Astrocyte of the cerebellum (primary cell): ENCODE data around the gene ALDH1L2.
"Not testable (repeated sequence)": the region's sequence is repeated elsewhere in the genome, so short reads cannot be mapped to it uniquely, and the experiment has no call there.

Experiments used
- DNase-seq: peaks from one replicate; pipeline ENCODE4 v3.0.0-alpha.2; 2011; ENCODE audit warnings: low read depth
- H3K4me3 ChIP-seq: 2 replicates; pipeline ENCODE4 v1.5.1; 2011; ENCODE audit warnings: mild to moderate bottlenecking, low read depth, low read length, moderate library complexity
- CTCF ChIP-seq: IDR thresholded peaks from 2 replicates; pipeline ENCODE4 v1.5.1; 2012; ENCODE audit warnings: low read length, low read depth, moderate library complexity, mild to moderate bottlenecking; ENCODE audit errors: missing control alignments
- in situ Hi-C: cut with HindIII; loops from 2 replicates; pipeline ENCODE4 v1.10.0; 2017; ENCODE audit warnings: low sequenced_read_pairs

The ALDH1L2 gene

DNA sequence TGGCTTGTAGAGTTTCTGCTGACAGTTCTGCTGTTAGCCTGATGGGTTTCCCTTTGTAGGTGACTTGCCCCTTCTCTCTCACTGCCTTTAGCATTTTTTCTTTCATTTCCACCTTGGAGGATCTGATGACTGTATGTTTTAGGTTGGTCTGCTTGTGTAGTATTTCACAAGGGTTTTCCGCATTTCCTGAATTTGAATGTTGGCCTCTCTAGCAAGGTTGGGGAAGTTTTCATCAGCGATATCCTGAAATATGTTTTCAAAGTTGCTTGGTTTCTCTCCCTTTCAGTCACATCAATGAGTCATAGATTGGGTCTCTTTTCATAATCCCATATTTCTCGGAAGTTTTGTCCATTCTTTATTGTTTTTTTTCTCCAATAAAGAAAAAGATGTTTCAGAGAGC lies 86.7 kb downstream of the ALDH1L2 start:
- no peak overlapping the region for H3K4me3 ChIP-seq
- DNase-seq, result no peak
- TF ChIP-seq CTCF, result no peak
- in situ Hi-C loops, result no loop called here

GRCh38 chr12:104994336-104994735 lies 89.9 kb downstream of the ALDH1L2 start:
- in situ Hi-C loops, result no loop called here
- H3K4me3 ChIP-seq, result no peak overlapping the region
- no peak for TF ChIP-seq CTCF

DNA sequence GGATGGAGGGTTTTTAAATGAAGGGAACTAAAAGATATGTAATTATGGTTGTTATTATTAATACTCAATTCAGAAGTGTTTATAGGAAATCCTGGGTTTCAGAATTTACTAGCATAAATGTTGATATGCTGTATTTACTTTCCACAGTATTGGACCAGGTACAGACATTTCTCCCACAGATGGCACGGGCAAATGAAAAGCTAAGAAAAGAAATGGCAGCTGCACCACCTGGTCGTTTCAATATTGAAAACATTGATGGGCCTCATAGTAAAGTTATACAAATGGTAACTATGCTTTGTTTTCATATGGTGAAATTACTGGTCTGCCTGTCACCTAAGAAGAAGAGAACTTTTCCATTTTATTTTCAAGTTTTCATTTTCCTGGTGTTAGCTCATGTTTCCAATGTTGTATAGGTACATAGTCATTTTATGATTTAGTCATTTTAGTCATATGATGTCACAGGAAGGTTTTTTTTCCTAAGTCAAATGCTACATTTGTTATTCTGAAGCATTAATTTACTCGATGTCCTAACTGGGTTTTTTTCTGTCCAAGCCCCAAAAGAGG lies 92.6 kb downstream of the ALDH1L2 start:
- H3K4me3 ChIP-seq, result no peak overlapping the region
- no peak for TF ChIP-seq CTCF
- DNase-seq, result no peak
- in situ Hi-C loops, result no loop called here

More at GRCh38 chr12:104994336-104994735, 89.9 kb downstream of the ALDH1L2 start:
- no peak for DNase-seq

- in situ Hi-C loops, result no loop called here
- H3K4me3 ChIP-seq, result no peak overlapping the region
- TF ChIP-seq CTCF, result no peak
Measured at GRCh38 chr12:104990950-104991349, 93.3 kb downstream of the ALDH1L2 start.

DNA sequence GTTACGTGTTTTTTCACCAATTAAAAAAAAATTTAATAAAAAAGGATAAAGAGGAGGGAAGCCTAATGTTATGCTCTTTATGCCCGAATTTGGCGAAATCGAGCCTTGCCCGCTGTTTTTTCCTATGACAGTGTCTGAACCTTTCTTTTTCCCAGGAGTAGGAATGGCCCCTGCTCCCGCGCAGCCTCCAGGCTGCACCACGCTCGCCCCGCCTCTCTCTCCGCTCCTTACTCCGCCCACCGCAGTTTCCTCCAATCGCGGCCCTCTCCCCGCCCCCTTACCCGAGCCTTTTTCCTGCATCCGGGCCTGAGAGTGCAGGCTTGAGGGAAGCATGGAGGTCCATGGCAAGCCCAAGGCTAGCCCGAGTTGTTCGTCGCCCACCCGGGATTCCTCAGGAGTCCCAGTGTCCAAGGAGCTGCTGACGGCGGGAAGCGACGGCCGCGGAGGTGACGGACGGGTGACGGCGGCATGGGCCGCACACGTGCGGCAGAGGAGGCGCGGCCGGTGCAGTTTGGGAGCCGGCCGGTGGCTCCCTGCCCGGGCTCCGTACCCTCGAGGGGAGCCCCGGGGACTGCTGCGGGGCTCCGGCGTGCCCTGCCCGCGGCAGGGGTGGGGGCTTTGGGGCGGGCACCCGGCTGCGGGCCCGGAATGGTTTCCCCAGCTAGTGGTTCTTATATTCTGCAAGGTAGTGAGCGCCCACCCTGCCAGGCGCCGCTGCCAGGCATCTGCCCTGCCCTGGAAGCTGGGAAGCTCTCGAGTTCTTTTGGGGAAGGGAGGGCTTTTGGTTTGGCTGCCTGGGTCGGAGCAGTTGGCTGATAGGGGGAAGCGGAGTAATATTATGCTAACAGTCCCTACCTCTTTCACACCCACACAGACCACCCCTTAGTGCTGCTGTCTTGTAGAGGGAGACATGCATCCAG lies 98.0 kb downstream of the ALDH1L2 start, which contains the start of gene NOPCHAP1:
Gene NOPCHAP1, plus strand, starts transcription at position 295 of the 920 bp plus-strand sequence. Its CDS starts 37 bp downstream, at position 332.
- peak; percentile 52 for DNase-seq
- TF ChIP-seq CTCF, result no peak
- in situ Hi-C loops, result no loop called here
- peak within 1 kb of the TSS; percentile 85 for H3K4me3 ChIP-seq

More at GRCh38 chr12:104990950-104991349, 93.3 kb downstream of the ALDH1L2 start:
- no peak for DNase-seq

- TF ChIP-seq CTCF, result no peak
- no peak overlapping the region for H3K4me3 ChIP-seq
- in situ Hi-C loops, result no loop called here
- no peak for DNase-seq
Measured at GRCh38 chr12:104985206-104985605, 99.1 kb downstream of the ALDH1L2 start.

- in situ Hi-C loops, H3K4me3 ChIP-seq, DNase-seq: not testable (repeated sequence)
Measured at GRCh38 chr12:104977688-104978087, 106.6 kb downstream of the ALDH1L2 start.
